H9 (cell line): ENCODE data around the gene ACAP3. TPM values are rescaled to one million over a fixed set of nuclear protein-coding genes. Genes with fewer than 3 reads are reported as not detected.

Experiments used
- DNase-seq: peaks from one replicate; pipeline ENCODE4 v3.0.0-alpha.2; 2017
- H2AFZ ChIP-seq: one replicate; pipeline ENCODE4 v1.6.1; 2013; ENCODE audit warnings: mild to moderate bottlenecking, low read length, control low read depth, moderate library complexity
- H2AK5ac ChIP-seq: 2 replicates; pipeline ENCODE4 v1.6.1; 2013; ENCODE audit warnings: low read length, control low read depth, mixed read lengths; ENCODE audit not compliant: insufficient read length
- H2BK120ac ChIP-seq: one replicate; pipeline ENCODE4 v1.6.1; 2013; ENCODE audit warnings: low read depth, mild to moderate bottlenecking, low read length, control low read depth, inconsistent platforms; ENCODE audit not compliant: poor library complexity, severe bottlenecking
- H2BK12ac ChIP-seq: 2 replicates; pipeline ENCODE4 v1.6.1; 2013; ENCODE audit warnings: low read length, control low read depth, mixed read lengths, low read depth; ENCODE audit not compliant: insufficient read length
- H2BK15ac ChIP-seq: 2 replicates; pipeline ENCODE4 v1.6.1; 2013; ENCODE audit warnings: low read depth, low read length, control low read depth
- H2BK20ac ChIP-seq: one replicate; pipeline ENCODE4 v1.6.1; 2013; ENCODE audit warnings: low read depth, mild to moderate bottlenecking, low read length, control low read depth, inconsistent platforms; ENCODE audit not compliant: poor library complexity, severe bottlenecking
- H2BK5ac ChIP-seq: 2 replicates; pipeline ENCODE4 v1.6.1; 2013; ENCODE audit warnings: low read length, control low read depth, mixed read lengths; ENCODE audit not compliant: insufficient read length
- H3K14ac ChIP-seq: 2 replicates; pipeline ENCODE4 v1.6.1; 2013; ENCODE audit warnings: low read length, control low read depth; ENCODE audit not compliant: insufficient read depth
- H3K18ac ChIP-seq: 2 replicates; pipeline ENCODE4 v1.6.1; 2013; ENCODE audit warnings: low read depth, mild to moderate bottlenecking, mixed read lengths, low read length, control low read depth; ENCODE audit not compliant: insufficient read length
- H3K23ac ChIP-seq: 2 replicates; pipeline ENCODE4 v1.6.1; 2013; ENCODE audit warnings: low read length, control low read depth, mixed read lengths, low read depth; ENCODE audit not compliant: insufficient read length
- H3K23me2 ChIP-seq: 2 replicates; pipeline ENCODE4 v1.6.1; 2013; ENCODE audit warnings: low read depth, mild to moderate bottlenecking, mixed read lengths, low read length, control low read depth; ENCODE audit not compliant: insufficient read length, poor library complexity, severe bottlenecking
- H3K27ac ChIP-seq: 2 replicates; pipeline ENCODE4 v1.5.1; 2013; ENCODE audit warnings: low read length, control low read depth, mixed read lengths, low read depth; ENCODE audit not compliant: insufficient read length
- H3K27me3 ChIP-seq: 2 replicates; pipeline ENCODE4 v1.6.1; 2013; ENCODE audit warnings: low read length, control low read depth, inconsistent platforms; ENCODE audit not compliant: insufficient read depth
- H3K4ac ChIP-seq: 2 replicates; pipeline ENCODE4 v1.6.1; 2013; ENCODE audit warnings: low read depth, mild to moderate bottlenecking, control low read depth, inconsistent platforms, low read length, moderate library complexity
- H3K4me1 ChIP-seq: 2 replicates; pipeline ENCODE4 v1.6.1; 2013; ENCODE audit warnings: low read length, control low read depth, inconsistent platforms; ENCODE audit not compliant: insufficient read depth
- H3K4me2 ChIP-seq: 2 replicates; pipeline ENCODE4 v1.6.1; 2013; ENCODE audit warnings: low read length, control low read depth, mixed read lengths; ENCODE audit not compliant: insufficient read length, insufficient read depth
- H3K56ac ChIP-seq: 2 replicates; pipeline ENCODE4 v1.6.1; 2013; ENCODE audit warnings: low read depth, mild to moderate bottlenecking, mixed read lengths, low read length, control low read depth; ENCODE audit not compliant: insufficient read length
- H3K79me1 ChIP-seq: 2 replicates; pipeline ENCODE4 v1.6.1; 2013; ENCODE audit warnings: low read depth, mild to moderate bottlenecking, moderate library complexity, low read length, control low read depth, inconsistent platforms; ENCODE audit not compliant: insufficient read depth, poor library complexity, severe bottlenecking
- H3K79me2 ChIP-seq: 2 replicates; pipeline ENCODE4 v1.6.1; 2013; ENCODE audit warnings: low read length, control low read depth, inconsistent platforms; ENCODE audit not compliant: insufficient read depth
- H3K9ac ChIP-seq: 2 replicates; pipeline ENCODE4 v1.6.1; 2013; ENCODE audit warnings: low read length, control low read depth, mixed read lengths; ENCODE audit not compliant: insufficient read length; ENCODE audit errors: extremely low read depth
- H3K9me3 ChIP-seq: one replicate; pipeline ENCODE4 v1.6.1; 2013; ENCODE audit warnings: low read depth, low read length, inconsistent platforms; ENCODE audit not compliant: control insufficient read depth
- H3T11ph ChIP-seq: one replicate; pipeline ENCODE4 v1.6.1; 2013; ENCODE audit warnings: mild to moderate bottlenecking, low read length, control low read depth, inconsistent platforms
- H4K20me1 ChIP-seq: one replicate; pipeline ENCODE4 v1.6.1; 2013; ENCODE audit not compliant: control insufficient read depth, insufficient read length, insufficient read depth
- H4K5ac ChIP-seq: 2 replicates; pipeline ENCODE4 v1.6.1; 2013; ENCODE audit warnings: low read depth, mild to moderate bottlenecking, mixed read lengths, low read length, control low read depth; ENCODE audit not compliant: insufficient read length
- H4K8ac ChIP-seq: replicated peaks from 2 replicates; pipeline ENCODE4 v1.6.1; 2013; ENCODE audit warnings: low read length, control low read depth, mixed read lengths, low read depth; ENCODE audit not compliant: insufficient read length
- H4K91ac ChIP-seq: 2 replicates; pipeline ENCODE4 v1.6.1; 2013; ENCODE audit warnings: low read depth, mild to moderate bottlenecking, moderate library complexity, mixed read lengths, low read length, control low read depth; ENCODE audit not compliant: insufficient read length
- H3K27ac Mint-ChIP-seq, 3 experiments: 2 replicates in 2 of 3; 3 replicates in 1 of 3; pipeline ENCODE4 v1.8.0; 2020 to 2021; ENCODE audit warnings: mixed read lengths in 3 of 3, mild to moderate bottlenecking in 1 of 3, moderate library complexity in 1 of 3
- H3K27me3 Mint-ChIP-seq: 2 replicates; pipeline ENCODE4 v1.8.0; 2021; ENCODE audit warnings: low read depth, mild to moderate bottlenecking, moderate library complexity, mixed read lengths
- H3K36me3 Mint-ChIP-seq, 3 experiments: 2 replicates in 2 of 3; 3 replicates in 1 of 3; pipeline ENCODE4 v1.8.0; 2020 to 2021; ENCODE audit warnings: low read depth in 3 of 3, mixed read lengths in 3 of 3; ENCODE audit not compliant: insufficient read depth in 1 of 3
- H3K4me1 Mint-ChIP-seq, 2 experiments: 2 replicates each; pipeline ENCODE4 v1.8.0; 2020; ENCODE audit warnings: mixed read lengths in 2 of 2
- H3K4me3 Mint-ChIP-seq, 2 experiments: 2 replicates in 1 of 2; 3 replicates in 1 of 2; pipeline ENCODE4 v1.8.0; 2020 to 2021; ENCODE audit warnings: mild to moderate bottlenecking in 2 of 2, mixed read lengths in 2 of 2, moderate library complexity in 1 of 2
- H3K9me3 Mint-ChIP-seq, 2 experiments: 2 replicates in 1 of 2; 3 replicates in 1 of 2; pipeline ENCODE4 v1.8.0; 2020; ENCODE audit warnings: mild to moderate bottlenecking in 2 of 2, mixed read lengths in 2 of 2, moderate library complexity in 1 of 2
- WGBS: extraction: QIAGEN DNeasy Blood & Tissue Kit; methylation state at CpG from one replicate; pipeline ENCODE4 v1.1.7; 2013; ENCODE audit warnings: missing lambda C conversion rate, low lambda C conversion rate, mixed read lengths; ENCODE audit not compliant: insufficient read length; ENCODE audit errors: extremely low coverage; 5-methylcytosine and 5-hydroxymethylcytosine counted together
- total RNA-seq: library from RNA; stranded (reverse); gene quantifications from 2 replicates; pipeline ENCODE4 v1.2.1, GENCODE V29; 2021
- TF ChIP-seq, protein P1 (sequence below): fragments of 200-600 bp; sonication (generic); conservative IDR thresholded peaks from 3 replicates; pipeline ENCODE4 v1.8.0; 2021; ENCODE audit warnings: antibody characterized with exemption, mild to moderate bottlenecking

ACAP3 gene
- total RNA-seq, 1 experiment from 2014 or later: 41.4 TPM

GRCh38 chr1:1352786-1353388 is 45.2 kb upstream of the ACAP3 start:
- Histone ChIP-seq H4K91ac (no peak overlapping the region), H3K4me2 (no peak overlapping the region), H3K4ac (no peak overlapping the region), H3K79me1 (peaks cover 3% of the 10 kb centered on the region), H2BK5ac (no peak overlapping the region), H4K20me1 (peaks cover 3% of the 10 kb centered on the region), H3K56ac (no peak overlapping the region), H4K8ac (no peak overlapping the region), H3K23me2 (peaks cover 15% of the 10 kb centered on the region), H3K14ac (no peak overlapping the region), H2BK15ac (no peak overlapping the region), H3K79me2 (peaks cover 3% of the 10 kb centered on the region; the same call in 1 of the 2 replicates), H3K18ac (no peak overlapping the region), H2BK20ac (no peak overlapping the region), H2AFZ (no peak overlapping the region), H3K4me1 (no peaks in the 10 kb centered on the region), H2AK5ac (no peak overlapping the region), H3K9me3 (no peaks in the 10 kb centered on the region), H2BK12ac (no peak overlapping the region), H3K23ac (no peak overlapping the region), H3T11ph (no peak overlapping the region), H3K27me3 (peaks cover 4% of the 10 kb centered on the region; the same call in 1 of the 2 replicates), H4K5ac (no peak overlapping the region), H3K9ac (no peak overlapping the region), H2BK120ac (no peak overlapping the region), H3K27ac (no peak overlapping the region)
- Mint-ChIP-seq H3K27me3 (peaks cover 31% of the 10 kb centered on the region), H3K4me1 (peaks cover 20 to 34% of the 10 kb centered on the region in 2 experiments), H3K36me3 (peaks cover 0 to 8% (median 2%) of the 10 kb centered on the region in 3 experiments; a peak in 1 of 7 replicates), H3K9me3 (no peaks in the 10 kb centered on the region), H3K4me3 (peak overlapping the region; percentile 42 to 70; a peak in 4 of 5 replicates), H3K27ac (no peak overlapping the region)
- TF ChIP-seq, protein P1, sequence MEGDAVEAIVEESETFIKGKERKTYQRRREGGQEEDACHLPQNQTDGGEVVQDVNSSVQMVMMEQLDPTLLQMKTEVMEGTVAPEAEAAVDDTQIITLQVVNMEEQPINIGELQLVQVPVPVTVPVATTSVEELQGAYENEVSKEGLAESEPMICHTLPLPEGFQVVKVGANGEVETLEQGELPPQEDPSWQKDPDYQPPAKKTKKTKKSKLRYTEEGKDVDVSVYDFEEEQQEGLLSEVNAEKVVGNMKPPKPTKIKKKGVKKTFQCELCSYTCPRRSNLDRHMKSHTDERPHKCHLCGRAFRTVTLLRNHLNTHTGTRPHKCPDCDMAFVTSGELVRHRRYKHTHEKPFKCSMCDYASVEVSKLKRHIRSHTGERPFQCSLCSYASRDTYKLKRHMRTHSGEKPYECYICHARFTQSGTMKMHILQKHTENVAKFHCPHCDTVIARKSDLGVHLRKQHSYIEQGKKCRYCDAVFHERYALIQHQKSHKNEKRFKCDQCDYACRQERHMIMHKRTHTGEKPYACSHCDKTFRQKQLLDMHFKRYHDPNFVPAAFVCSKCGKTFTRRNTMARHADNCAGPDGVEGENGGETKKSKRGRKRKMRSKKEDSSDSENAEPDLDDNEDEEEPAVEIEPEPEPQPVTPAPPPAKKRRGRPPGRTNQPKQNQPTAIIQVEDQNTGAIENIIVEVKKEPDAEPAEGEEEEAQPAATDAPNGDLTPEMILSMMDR: no peak
- WGBS: no CpG with 5 or more reads among the region's 5 CpGs
- no peak for DNase-seq
